Measurements from ENCODE around the gene ZNF205. TPM values are rescaled to one million over a fixed set of nuclear protein-coding genes. Genes with fewer than 3 reads are reported as not detected.

ZNF205 gene
- total and polyA plus RNA-seq, 9 of the 15 experiments (the other 6 are each of a cell fraction or from before 2014, with no cell fraction given) = 2.4 to 11.8 (median 5.1) TPM; not detected in 2

DNA sequence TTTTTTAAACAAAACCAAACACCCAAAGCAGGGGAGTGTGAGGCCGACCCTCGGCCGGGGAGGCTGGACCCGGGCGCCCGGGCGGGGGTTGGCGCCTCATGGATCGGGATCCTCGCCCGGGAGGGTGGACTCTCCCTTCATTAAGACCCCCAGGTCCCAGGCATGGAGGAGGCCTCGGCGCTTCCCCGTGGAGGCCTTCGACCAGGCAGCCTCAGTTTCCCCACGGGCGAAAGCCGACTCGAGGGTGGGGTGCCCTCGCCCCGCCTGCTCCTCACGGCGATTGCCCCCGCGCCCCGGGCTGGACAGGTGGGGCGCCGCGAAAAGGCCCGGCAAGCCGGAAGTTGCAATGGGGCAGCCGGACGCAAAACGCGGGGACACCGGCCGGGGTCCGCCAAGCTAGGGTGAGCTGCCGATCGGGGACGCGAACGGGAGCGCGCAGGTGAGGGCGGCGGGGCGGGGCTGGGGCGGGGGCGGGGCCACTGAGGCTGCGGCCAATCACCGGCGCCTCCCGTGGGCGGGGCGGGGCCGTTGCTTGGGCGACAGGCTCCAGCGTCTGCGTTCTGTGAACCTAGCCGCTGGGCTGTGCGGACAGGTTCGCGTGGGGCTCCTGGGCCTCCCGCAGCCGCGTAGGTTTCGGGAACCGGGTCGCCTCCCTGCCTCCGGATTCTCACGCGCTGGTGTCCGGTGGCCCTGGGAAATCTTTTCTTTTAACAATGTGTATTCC, 6.0 kb upstream of the ZNF205 start (continued):
- TF ChIP-seq, protein P1, sequence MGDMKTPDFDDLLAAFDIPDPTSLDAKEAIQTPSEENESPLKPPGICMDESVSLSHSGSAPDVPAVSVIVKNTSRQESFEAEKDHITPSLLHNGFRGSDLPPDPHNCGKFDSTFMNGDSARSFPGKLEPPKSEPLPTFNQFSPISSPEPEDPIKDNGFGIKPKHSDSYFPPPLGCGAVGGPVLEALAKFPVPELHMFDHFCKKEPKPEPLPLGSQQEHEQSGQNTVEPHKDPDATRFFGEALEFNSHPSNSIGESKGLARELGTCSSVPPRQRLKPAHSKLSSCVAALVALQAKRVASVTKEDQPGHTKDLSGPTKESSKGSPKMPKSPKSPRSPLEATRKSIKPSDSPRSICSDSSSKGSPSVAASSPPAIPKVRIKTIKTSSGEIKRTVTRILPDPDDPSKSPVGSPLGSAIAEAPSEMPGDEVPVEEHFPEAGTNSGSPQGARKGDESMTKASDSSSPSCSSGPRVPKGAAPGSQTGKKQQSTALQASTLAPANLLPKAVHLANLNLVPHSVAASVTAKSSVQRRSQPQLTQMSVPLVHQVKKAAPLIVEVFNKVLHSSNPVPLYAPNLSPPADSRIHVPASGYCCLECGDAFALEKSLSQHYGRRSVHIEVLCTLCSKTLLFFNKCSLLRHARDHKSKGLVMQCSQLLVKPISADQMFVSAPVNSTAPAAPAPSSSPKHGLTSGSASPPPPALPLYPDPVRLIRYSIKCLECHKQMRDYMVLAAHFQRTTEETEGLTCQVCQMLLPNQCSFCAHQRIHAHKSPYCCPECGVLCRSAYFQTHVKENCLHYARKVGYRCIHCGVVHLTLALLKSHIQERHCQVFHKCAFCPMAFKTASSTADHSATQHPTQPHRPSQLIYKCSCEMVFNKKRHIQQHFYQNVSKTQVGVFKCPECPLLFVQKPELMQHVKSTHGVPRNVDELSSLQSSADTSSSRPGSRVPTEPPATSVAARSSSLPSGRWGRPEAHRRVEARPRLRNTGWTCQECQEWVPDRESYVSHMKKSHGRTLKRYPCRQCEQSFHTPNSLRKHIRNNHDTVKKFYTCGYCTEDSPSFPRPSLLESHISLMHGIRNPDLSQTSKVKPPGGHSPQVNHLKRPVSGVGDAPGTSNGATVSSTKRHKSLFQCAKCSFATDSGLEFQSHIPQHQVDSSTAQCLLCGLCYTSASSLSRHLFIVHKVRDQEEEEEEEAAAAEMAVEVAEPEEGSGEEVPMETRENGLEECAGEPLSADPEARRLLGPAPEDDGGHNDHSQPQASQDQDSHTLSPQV (IDR thresholded peaks at IDR 0.05) = no peak; the same call in none of the 2 replicates
- TF ChIP-seq SMAD2 (IDR thresholded peaks at IDR 0.05; ENCODE audit: low read depth, low read length) (no peak), ZNF197 (CRISPR knock-in tag; IDR thresholded peaks at IDR 0.05; ENCODE audit: low read depth) (no peak; the same call in 1 of the 2 replicates), ELF4 (CRISPR knock-in tag; IDR thresholded peaks at IDR 0.05) (0 out of 2 replicates have a peak, but pooled peaks have one; percentile 67), ZNF586 (CRISPR knock-in tag; conservative IDR thresholded peaks at IDR 0.05) (no peak), IFI16 (CRISPR knock-in tag; IDR thresholded peaks at IDR 0.05) (no peak), ZNF589 (CRISPR knock-in tag; IDR thresholded peaks at IDR 0.05; ENCODE audit: low read depth) (no peak), GATA2 (CRISPR knock-in tag; IDR thresholded peaks at IDR 0.05) (no peak), RAD51 (IDR thresholded peaks at IDR 0.05; ENCODE audit: borderline replicate concordance, low read depth) (no peak), SMARCA4 (IDR thresholded peaks at IDR 0.05) (no peak), RNF2 (IDR thresholded peaks at IDR 0.05) (no peak), SMARCB1 (IDR thresholded peaks at IDR 0.05; ENCODE audit: insufficient read length, low read depth) (no peak), KDM4B (IDR thresholded peaks at IDR 0.05; ENCODE audit: borderline replicate concordance in 2 of 2, low read depth in 1 of 2) (peak in 1 of 2 experiments; percentile 86; a peak in 1 of 4 replicates), ZNF253 (CRISPR knock-in tag; conservative IDR thresholded peaks at IDR 0.05) (no peak), TBL1XR1 (IDR thresholded peaks at IDR 0.05; ENCODE audit: low read length in 2 of 2) (no peak), ZNF778 (CRISPR knock-in tag; IDR thresholded peaks at IDR 0.05) (no peak)
- TF ChIP-seq, protein P2, sequence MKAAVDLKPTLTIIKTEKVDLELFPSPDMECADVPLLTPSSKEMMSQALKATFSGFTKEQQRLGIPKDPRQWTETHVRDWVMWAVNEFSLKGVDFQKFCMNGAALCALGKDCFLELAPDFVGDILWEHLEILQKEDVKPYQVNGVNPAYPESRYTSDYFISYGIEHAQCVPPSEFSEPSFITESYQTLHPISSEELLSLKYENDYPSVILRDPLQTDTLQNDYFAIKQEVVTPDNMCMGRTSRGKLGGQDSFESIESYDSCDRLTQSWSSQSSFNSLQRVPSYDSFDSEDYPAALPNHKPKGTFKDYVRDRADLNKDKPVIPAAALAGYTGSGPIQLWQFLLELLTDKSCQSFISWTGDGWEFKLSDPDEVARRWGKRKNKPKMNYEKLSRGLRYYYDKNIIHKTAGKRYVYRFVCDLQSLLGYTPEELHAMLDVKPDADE (conservative IDR thresholded peaks at IDR 0.05; ENCODE audit: control insufficient read depth, low read depth, low read length) = peak; percentile 80; the same call in 1 of the 2 replicates
- TF ChIP-seq, protein P3, sequence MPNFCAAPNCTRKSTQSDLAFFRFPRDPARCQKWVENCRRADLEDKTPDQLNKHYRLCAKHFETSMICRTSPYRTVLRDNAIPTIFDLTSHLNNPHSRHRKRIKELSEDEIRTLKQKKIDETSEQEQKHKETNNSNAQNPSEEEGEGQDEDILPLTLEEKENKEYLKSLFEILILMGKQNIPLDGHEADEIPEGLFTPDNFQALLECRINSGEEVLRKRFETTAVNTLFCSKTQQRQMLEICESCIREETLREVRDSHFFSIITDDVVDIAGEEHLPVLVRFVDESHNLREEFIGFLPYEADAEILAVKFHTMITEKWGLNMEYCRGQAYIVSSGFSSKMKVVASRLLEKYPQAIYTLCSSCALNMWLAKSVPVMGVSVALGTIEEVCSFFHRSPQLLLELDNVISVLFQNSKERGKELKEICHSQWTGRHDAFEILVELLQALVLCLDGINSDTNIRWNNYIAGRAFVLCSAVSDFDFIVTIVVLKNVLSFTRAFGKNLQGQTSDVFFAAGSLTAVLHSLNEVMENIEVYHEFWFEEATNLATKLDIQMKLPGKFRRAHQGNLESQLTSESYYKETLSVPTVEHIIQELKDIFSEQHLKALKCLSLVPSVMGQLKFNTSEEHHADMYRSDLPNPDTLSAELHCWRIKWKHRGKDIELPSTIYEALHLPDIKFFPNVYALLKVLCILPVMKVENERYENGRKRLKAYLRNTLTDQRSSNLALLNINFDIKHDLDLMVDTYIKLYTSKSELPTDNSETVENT (CRISPR knock-in tag; IDR thresholded peaks at IDR 0.05) = peak; percentile 67; the same call in 1 of the 2 replicates
- TF ChIP-seq, protein P4, sequence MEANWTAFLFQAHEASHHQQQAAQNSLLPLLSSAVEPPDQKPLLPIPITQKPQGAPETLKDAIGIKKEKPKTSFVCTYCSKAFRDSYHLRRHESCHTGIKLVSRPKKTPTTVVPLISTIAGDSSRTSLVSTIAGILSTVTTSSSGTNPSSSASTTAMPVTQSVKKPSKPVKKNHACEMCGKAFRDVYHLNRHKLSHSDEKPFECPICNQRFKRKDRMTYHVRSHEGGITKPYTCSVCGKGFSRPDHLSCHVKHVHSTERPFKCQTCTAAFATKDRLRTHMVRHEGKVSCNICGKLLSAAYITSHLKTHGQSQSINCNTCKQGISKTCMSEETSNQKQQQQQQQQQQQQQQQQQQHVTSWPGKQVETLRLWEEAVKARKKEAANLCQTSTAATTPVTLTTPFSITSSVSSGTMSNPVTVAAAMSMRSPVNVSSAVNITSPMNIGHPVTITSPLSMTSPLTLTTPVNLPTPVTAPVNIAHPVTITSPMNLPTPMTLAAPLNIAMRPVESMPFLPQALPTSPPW (CRISPR knock-in tag; IDR thresholded peaks at IDR 0.05) = peak; percentile 96
